Naive thymus-derived CD4-positive, alpha-beta T cell (primary cell): ENCODE results near the gene XXYLT1. TPM values are rescaled to one million over a fixed set of nuclear protein-coding genes. Genes with fewer than 3 reads are reported as not detected.

ENCODE experiments used
- ATAC-seq: fragments of 150-1000 bp; cut with Tn5 transposase; 2 replicates; pipeline ENCODE4 v1.10.0; 2021; ENCODE audit warnings: mild to moderate bottlenecking, moderate library complexity
- CTCF ChIA-PET: fragments of 350-600 bp; sonication (Branson Sonifier 250); formaldehyde crosslinking; loops from one replicate; lab custom pipeline; 2021; ENCODE audit warnings: antibody characterized with exemption; lab: Charles Lee
- POLR2A ChIA-PET: fragments of 350-600 bp; sonication (Branson Sonifier 250); formaldehyde crosslinking; loops from one replicate; lab custom pipeline; 2021; ENCODE audit warnings: antibody characterized with exemption, inconsistent platforms; lab: Charles Lee
- DNase-seq, 9 donors: peaks; one replicate each; pipeline versions ENCODE4 v3.0.0 to v3.0.0-alpha.2; 2020 to 2022; ENCODE audit warnings: mixed read lengths in 1 of 9
- H3K27ac ChIP-seq: one replicate; pipeline ENCODE4 v1.7.0; 2013; ENCODE audit warnings: mild to moderate bottlenecking, low read depth, low read length, moderate library complexity
- H3K27me3 ChIP-seq, 2 donors: one replicate each; pipeline ENCODE4 v1.7.0; 2013; ENCODE audit warnings: low read length in 2 of 2, mild to moderate bottlenecking in 2 of 2, moderate library complexity in 2 of 2; ENCODE audit not compliant: control insufficient read depth in 2 of 2, insufficient read depth in 2 of 2
- H3K36me3 ChIP-seq, 3 experiments: 1 replicate in 2 of 3; 2 replicates in 1 of 3; pipeline ENCODE4 v1.7.0; 2013; ENCODE audit warnings: low read length in 3 of 3, mild to moderate bottlenecking in 3 of 3, moderate library complexity in 1 of 3; ENCODE audit not compliant: insufficient read depth in 3 of 3, control insufficient read depth in 2 of 3
- H3K4me1 ChIP-seq, 2 donors: one replicate each; pipeline ENCODE4 v1.7.0; 2013; ENCODE audit warnings: low read length in 2 of 2, mild to moderate bottlenecking in 2 of 2, moderate library complexity in 1 of 2; ENCODE audit not compliant: control insufficient read depth in 2 of 2, insufficient read depth in 2 of 2
- H3K4me3 ChIP-seq: 2 replicates; pipeline ENCODE4 v1.7.0; 2013; ENCODE audit warnings: mild to moderate bottlenecking, low read length
- H3K9me3 ChIP-seq, 3 experiments: 1 replicate in 2 of 3; 2 replicates in 1 of 3; pipeline ENCODE4 v1.7.0; 2013; ENCODE audit warnings: low read length in 3 of 3; ENCODE audit not compliant: control insufficient read depth in 2 of 3
- H3K27ac Mint-ChIP-seq, 9 donors: one replicate each; pipeline ENCODE4 v1.8.0; 2020 to 2022; ENCODE audit warnings: mixed read lengths in 9 of 9, mild to moderate bottlenecking in 8 of 9, moderate library complexity in 5 of 9, inconsistent platforms in 2 of 9
- H3K27me3 Mint-ChIP-seq, 5 donors: one replicate each; pipeline ENCODE4 v1.8.0; 2021 to 2022; ENCODE audit warnings: mixed read lengths in 5 of 5, mild to moderate bottlenecking in 1 of 5
- H3K36me3 Mint-ChIP-seq, 5 donors: one replicate each; pipeline ENCODE4 v1.8.0; 2020 to 2022; ENCODE audit warnings: mixed read lengths in 5 of 5, mild to moderate bottlenecking in 3 of 5, inconsistent platforms in 1 of 5
- H3K4me1 Mint-ChIP-seq, 7 donors: one replicate each; pipeline ENCODE4 v1.8.0; 2020 to 2022; ENCODE audit warnings: mixed read lengths in 7 of 7, mild to moderate bottlenecking in 3 of 7, inconsistent platforms in 1 of 7
- H3K4me3 Mint-ChIP-seq, 10 donors: one replicate each; pipeline ENCODE4 v1.8.0; 2020 to 2022; ENCODE audit warnings: mild to moderate bottlenecking in 10 of 10, mixed read lengths in 10 of 10, moderate library complexity in 6 of 10, inconsistent platforms in 2 of 10
- H3K9me3 Mint-ChIP-seq, 11 donors: one replicate each; pipeline ENCODE4 v1.8.0; 2020 to 2022; ENCODE audit warnings: mixed read lengths in 11 of 11, mild to moderate bottlenecking in 4 of 11, inconsistent platforms in 1 of 11, moderate library complexity in 1 of 11
- intact Hi-C, 2 donors: fragments of 100-400 bp; cut with micrococcal nuclease; formaldehyde crosslinking; loops; one replicate each; pipeline ENCODE4 v1.15.1; 2023
- polyA plus RNA-seq, 2 donors: library from polyadenylated mRNA; unstranded; fragments of 300-500 nt; fragmentation: Illumina TruSeq; gene quantifications; one replicate each; pipeline ENCODE4 v1.2.3, GENCODE V29; 2021
- total RNA-seq, 6 experiments: library from RNA in 5 of 6; stranded (reverse) in 5 of 6; gene quantifications; 1 replicate in 5 of 6; 2 replicates in 1 of 6; pipeline ENCODE4 v1.2.3 and lab custom pipeline; 2021 to 2026

The XXYLT1 gene
- total and polyA plus RNA-seq, 7 experiments from 2014 or later, result 4.1 to 11.7 (median 7.2) TPM

- DNase-seq, result no peak
- Histone ChIP-seq H3K27ac (no peak overlapping the region), H3K4me3 (no peak overlapping the region), H3K4me1 (no peaks in the 10 kb centered on the region), H3K36me3 (peaks cover 0 to 13% (median 0%) of the 10 kb centered on the region in 3 experiments), H3K9me3 (no peaks in the 10 kb centered on the region), H3K27me3 (no peaks in the 10 kb centered on the region)
- Mint-ChIP-seq H3K27ac (no peak overlapping the region), H3K9me3 (peaks cover 0 to 7% (median 0%) of the 10 kb centered on the region in 11 donors), H3K4me3 (no peak overlapping the region), H3K4me1 (no peaks in the 10 kb centered on the region), H3K27me3 (no peaks in the 10 kb centered on the region), H3K36me3 (peaks cover 0 to 18% (median 12%) of the 10 kb centered on the region in 5 donors)
- CTCF ChIA-PET, result no interaction called here
- intact Hi-C loops, result no loop called here
- ATAC-seq, result no peak
- POLR2A ChIA-PET, result no interaction called here
Measured at GRCh38 chr3:195066441-195066841, 204.5 kb downstream of the XXYLT1 start.

- peaks cover 0 to 7% (median 0%) of the 10 kb centered on the region in 11 donors for H3K9me3 Mint-ChIP-seq
Measured at GRCh38 chr3:195065864-195066185, 205.1 kb downstream of the XXYLT1 start.

DNA sequence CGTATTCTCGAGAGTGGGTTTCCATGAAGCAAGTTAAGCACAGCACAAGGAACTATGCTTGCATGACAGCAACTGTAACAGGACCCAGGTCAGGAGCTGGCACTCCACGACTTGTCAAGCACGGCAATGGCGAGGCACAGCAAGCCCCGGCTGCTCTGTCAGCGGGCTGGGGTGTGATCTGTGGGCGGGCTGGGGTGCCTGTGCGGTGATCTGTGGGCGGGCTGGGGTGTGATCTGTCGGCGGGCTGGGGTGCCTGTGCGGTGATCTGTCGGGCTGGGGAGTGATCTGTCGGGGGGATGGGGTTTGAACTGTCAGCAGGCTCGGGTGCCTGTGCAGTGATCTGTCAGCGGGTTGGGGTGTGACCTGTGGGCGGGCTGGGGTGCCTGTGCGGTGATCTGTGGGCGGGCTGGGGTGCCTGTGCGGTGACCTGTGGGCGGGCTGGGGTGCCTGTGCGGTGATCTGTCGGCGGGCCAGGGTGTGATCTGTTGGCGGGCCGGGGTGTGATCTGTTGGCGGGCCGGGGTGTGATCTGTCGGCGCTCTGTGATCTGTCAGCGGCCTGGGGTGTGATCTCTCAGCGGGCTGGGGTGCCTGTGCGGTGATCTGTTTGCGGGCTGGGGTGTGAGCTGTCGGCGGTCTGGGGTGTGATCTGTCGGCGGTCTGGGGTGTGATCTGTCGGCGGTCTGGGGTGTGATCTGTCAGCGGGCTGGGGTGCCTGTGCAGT is 205.7 kb downstream of the XXYLT1 start:
- no peaks in the 10 kb centered on the region for H3K9me3 ChIP-seq
- CTCF ChIA-PET, result no interaction called here

More at GRCh38 chr3:195065864-195066185, 205.1 kb downstream of the XXYLT1 start:
- Mint-ChIP-seq H3K27ac (no peak overlapping the region), H3K36me3 (peaks cover 0 to 18% (median 12%) of the 10 kb centered on the region in 5 donors), H3K4me1 (no peaks in the 10 kb centered on the region), H3K27me3 (peaks cover 0 to under 1% (median 0%) of the 10 kb centered on the region in 5 donors), H3K4me3 (no peak overlapping the region)
- no peaks in the 10 kb centered on the region for H3K4me1 ChIP-seq
- intact Hi-C loops, result no loop called here
- no peak overlapping the region for H3K27ac ChIP-seq
- H3K4me3 ChIP-seq, result no peak overlapping the region
- no peak for DNase-seq
- ChIA-PET POLR2A (no interaction called here), CTCF (no interaction called here)
- no peaks in the 10 kb centered on the region for H3K27me3 ChIP-seq
- ATAC-seq, result no peak
- no peaks in the 10 kb centered on the region for H3K9me3 ChIP-seq
- H3K36me3 ChIP-seq, result peaks cover 0 to 13% (median 0%) of the 10 kb centered on the region in 3 experiments

GRCh38 chr3:195064300-195064931 is 206.5 kb downstream of the XXYLT1 start:
- H3K27ac Mint-ChIP-seq, result no peak overlapping the region
- CTCF ChIA-PET, result no interaction called here
- ATAC-seq, result no peak

More for the DNA sequence above, 205.7 kb downstream of the XXYLT1 start:
- Mint-ChIP-seq H3K4me1 (no peaks in the 10 kb centered on the region), H3K36me3 (peaks cover 0 to 18% (median 12%) of the 10 kb centered on the region in 5 donors), H3K4me3 (no peak overlapping the region), H3K27me3 (peaks cover 0 to 5% (median 0%) of the 10 kb centered on the region in 5 donors), H3K27ac (no peak overlapping the region), H3K9me3 (peaks cover 0 to 7% (median 0%) of the 10 kb centered on the region in 11 donors)
- no peak for DNase-seq
- POLR2A ChIA-PET, result no interaction called here
- Histone ChIP-seq H3K27ac (no peak overlapping the region), H3K36me3 (peaks cover 0 to 13% (median 0%) of the 10 kb centered on the region in 3 experiments), H3K4me1 (no peaks in the 10 kb centered on the region), H3K4me3 (no peak overlapping the region), H3K27me3 (no peaks in the 10 kb centered on the region)
- no peak for ATAC-seq
- intact Hi-C loops, result no loop called here

GRCh38 chr3:195063581-195064193 is 207.3 kb downstream of the XXYLT1 start:
- H3K36me3 Mint-ChIP-seq, result peaks cover 0 to 10% (median 9%) of the 10 kb centered on the region in 5 donors
- no peak overlapping the region for H3K4me3 Mint-ChIP-seq
- ChIA-PET CTCF (no interaction called here), POLR2A (no interaction called here)
- H3K27ac Mint-ChIP-seq, result peak overlapping the region in 1 of 9 donors; percentile 16
- DNase-seq (no peak), ATAC-seq (no peak)
- peaks cover 0 to 2% (median 0%) of the 10 kb centered on the region in 7 donors for H3K4me1 Mint-ChIP-seq
- H3K4me1 ChIP-seq, result no peaks in the 10 kb centered on the region
- H3K9me3 Mint-ChIP-seq, result peaks cover 0 to 7% (median 0%) of the 10 kb centered on the region in 11 donors
- H3K36me3 ChIP-seq, result peaks cover 0 to 4% (median 0%) of the 10 kb centered on the region in 3 experiments
- intact Hi-C loops, result no loop called here
- H3K4me3 ChIP-seq, result no peak overlapping the region
- no peak overlapping the region for H3K27ac ChIP-seq
- H3K9me3 ChIP-seq, result no peaks in the 10 kb centered on the region
- peaks cover 0 to 5% (median 0%) of the 10 kb centered on the region in 5 donors for H3K27me3 Mint-ChIP-seq
- H3K27me3 ChIP-seq, result no peaks in the 10 kb centered on the region

More at GRCh38 chr3:195064300-195064931, 206.5 kb downstream of the XXYLT1 start:
- Histone ChIP-seq H3K36me3 (peaks cover 0 to 9% (median 0%) of the 10 kb centered on the region in 3 experiments), H3K27me3 (no peaks in the 10 kb centered on the region), H3K9me3 (no peaks in the 10 kb centered on the region), H3K27ac (no peak overlapping the region), H3K4me3 (no peak overlapping the region), H3K4me1 (no peaks in the 10 kb centered on the region)
- no peak for DNase-seq
- Mint-ChIP-seq H3K4me3 (no peak overlapping the region), H3K4me1 (no peaks in the 10 kb centered on the region), H3K36me3 (peaks cover 0 to 18% (median 12%) of the 10 kb centered on the region in 5 donors), H3K27me3 (peaks cover 0 to 5% (median 0%) of the 10 kb centered on the region in 5 donors), H3K9me3 (peaks cover 0 to 7% (median 0%) of the 10 kb centered on the region in 11 donors)
- intact Hi-C loops, result no loop called here
- POLR2A ChIA-PET, result no interaction called here

GRCh38 chr3:195062866-195063540 is 208.0 kb downstream of the XXYLT1 start:
- H3K36me3 ChIP-seq, result no peaks in the 10 kb centered on the region
- Mint-ChIP-seq H3K4me3 (no peak overlapping the region), H3K9me3 (peaks cover 0 to 7% (median 0%) of the 10 kb centered on the region in 11 donors), H3K36me3 (peaks cover 0 to 5% (median 4%) of the 10 kb centered on the region in 5 donors), H3K27ac (peak overlapping the region in 1 of 9 donors; percentile 16), H3K27me3 (peaks cover 0 to 5% (median 0%) of the 10 kb centered on the region in 5 donors), H3K4me1 (peaks cover 0 to 2% (median 0%) of the 10 kb centered on the region in 7 donors)
- no peaks in the 10 kb centered on the region for H3K27me3 ChIP-seq
- POLR2A ChIA-PET, result no interaction called here
- DNase-seq (no peak), ATAC-seq (no peak)
- CTCF ChIA-PET, result no interaction called here
- H3K4me1 ChIP-seq, result no peaks in the 10 kb centered on the region
- no peak overlapping the region for H3K27ac ChIP-seq
- H3K9me3 ChIP-seq, result no peaks in the 10 kb centered on the region
- intact Hi-C loops, result no loop called here
- no peak overlapping the region for H3K4me3 ChIP-seq
